CD14-positive monocyte (primary cell): Measurements from ENCODE around the gene HSD17B14. TPM values are rescaled to one million over a fixed set of nuclear protein-coding genes. Genes with fewer than 3 reads are reported as not detected.

Experiments
- DNase-seq, 3 donors: peaks; one replicate each; pipeline ENCODE4 v3.0.0-alpha.2; 2011 to 2022
- H2AFZ ChIP-seq: 2 replicates; pipeline ENCODE4 v1.6.0; 2012; ENCODE audit warnings: mild to moderate bottlenecking, low read depth, low read length, inconsistent platforms; ENCODE audit not compliant: insufficient read depth, poor library complexity, severe bottlenecking
- H3K27ac ChIP-seq, 2 donors: 1 replicate in 1 of 2; 2 replicates in 1 of 2; pipeline ENCODE4 v1.5.1; 2012 to 2013; ENCODE audit warnings: low read length in 2 of 2, control low read depth in 1 of 2, inconsistent platforms in 1 of 2, low read depth in 1 of 2, mild to moderate bottlenecking in 1 of 2
- H3K27me3 ChIP-seq, 2 donors: one replicate each; pipeline versions ENCODE4 v1.6.0 to v1.6.1; 2011 to 2013; ENCODE audit warnings: low read length in 2 of 2; ENCODE audit not compliant: control insufficient read depth in 2 of 2, insufficient read depth in 2 of 2
- H3K36me3 ChIP-seq, 2 donors: replicated peaks in 1 of 2; 1 replicate in 1 of 2; 2 replicates in 1 of 2; pipeline versions ENCODE4 v1.5.1 to v1.6.1; 2012 to 2013; ENCODE audit warnings: low read length in 2 of 2, control low read depth in 1 of 2, inconsistent platforms in 1 of 2, mild to moderate bottlenecking in 1 of 2; ENCODE audit not compliant: insufficient read depth in 2 of 2, control insufficient read depth in 1 of 2
- H3K4me1 ChIP-seq, 2 donors: 1 replicate in 1 of 2; 2 replicates in 1 of 2; pipeline versions ENCODE4 v1.5.1 to v1.6.1; 2012 to 2013; ENCODE audit warnings: low read length in 2 of 2, control low read depth in 1 of 2, inconsistent platforms in 1 of 2, mild to moderate bottlenecking in 1 of 2, moderate library complexity in 1 of 2; ENCODE audit not compliant: insufficient read depth in 2 of 2, control insufficient read depth in 1 of 2
- H3K4me2 ChIP-seq: replicated peaks from 2 replicates; pipeline ENCODE3; 2012; ENCODE audit warnings: low read length, moderate library complexity, mild to moderate bottlenecking; ENCODE audit not compliant: poor library complexity, severe bottlenecking; ENCODE audit errors: extremely low read depth
- H3K4me3 ChIP-seq, 3 experiments: fragments of 200-600 bp in 1 of 3; sonication (generic) in 1 of 3; replicated peaks in 1 of 3; 1 replicate in 2 of 3; 2 replicates in 1 of 3; pipeline ENCODE4 v1.5.1; 2011 to 2013; ENCODE audit warnings: low read length in 3 of 3, mild to moderate bottlenecking in 3 of 3, control low read depth in 2 of 3, low read depth in 2 of 3, inconsistent platforms in 1 of 3, moderate library complexity in 1 of 3
- H3K79me2 ChIP-seq: 2 replicates; pipeline ENCODE4 v1.6.0; 2012; ENCODE audit warnings: mild to moderate bottlenecking, control low read depth, inconsistent platforms, low read length, moderate library complexity; ENCODE audit not compliant: insufficient read depth
- H3K9ac ChIP-seq: 2 replicates; pipeline ENCODE4 v1.6.0; 2017; ENCODE audit warnings: low read length, mild to moderate bottlenecking; ENCODE audit not compliant: insufficient read depth, poor library complexity, severe bottlenecking
- H3K9me3 ChIP-seq, 2 donors: replicated peaks in 1 of 2; 1 replicate in 1 of 2; 2 replicates in 1 of 2; pipeline versions ENCODE4 v1.5.1 to v1.6.1; 2012 to 2013; ENCODE audit warnings: low read length in 2 of 2, control low read depth in 1 of 2; ENCODE audit not compliant: control insufficient read depth in 1 of 2, insufficient read depth in 1 of 2
- H4K20me1 ChIP-seq: 2 replicates; pipeline ENCODE4 v1.6.0; 2012; ENCODE audit warnings: mild to moderate bottlenecking, low read length, control low read depth, moderate library complexity; ENCODE audit not compliant: insufficient read depth
- H3K27ac Mint-ChIP-seq, 7 donors: one replicate each; pipeline ENCODE4 v1.8.0; 2020; ENCODE audit warnings: mild to moderate bottlenecking in 7 of 7, mixed read lengths in 7 of 7, moderate library complexity in 6 of 7, inconsistent platforms in 2 of 7
- H3K27me3 Mint-ChIP-seq, 3 donors: one replicate each; pipeline ENCODE4 v1.8.0; 2021 to 2022; ENCODE audit warnings: low read depth in 3 of 3, mild to moderate bottlenecking in 3 of 3, mixed read lengths in 3 of 3, moderate library complexity in 3 of 3, inconsistent platforms in 1 of 3
- H3K36me3 Mint-ChIP-seq, 2 donors: one replicate each; pipeline ENCODE4 v1.8.0; 2020; ENCODE audit warnings: mixed read lengths in 2 of 2, inconsistent platforms in 1 of 2, mild to moderate bottlenecking in 1 of 2
- H3K4me1 Mint-ChIP-seq: one replicate; pipeline ENCODE4 v1.8.0; 2020; ENCODE audit warnings: mild to moderate bottlenecking, mixed read lengths
- H3K4me3 Mint-ChIP-seq, 2 donors: one replicate each; pipeline ENCODE4 v1.8.0; 2020; ENCODE audit warnings: mild to moderate bottlenecking in 2 of 2, mixed read lengths in 2 of 2, moderate library complexity in 1 of 2
- H3K9me3 Mint-ChIP-seq, 7 donors: one replicate each; pipeline ENCODE4 v1.8.0; 2020 to 2022; ENCODE audit warnings: mixed read lengths in 7 of 7, mild to moderate bottlenecking in 6 of 7, moderate library complexity in 6 of 7, inconsistent platforms in 2 of 7
- WGBS: methylation state at CpG from one replicate; pipeline ENCODE4 v1.1.5; 2013; ENCODE audit warnings: missing lambda C conversion rate; ENCODE audit not compliant: insufficient coverage; 5-methylcytosine and 5-hydroxymethylcytosine counted together
- intact Hi-C, 2 donors: fragments of 100-400 bp; cut with micrococcal nuclease; formaldehyde crosslinking; loops; one replicate each; pipeline versions ENCODE4 v1.15.0 to v1.15.1; 2023
- polyA plus RNA-seq, 3 donors: library from polyadenylated mRNA; depleted of rRNA in 1 of 3; unstranded in 2 of 3; stranded (reverse) in 1 of 3; fragments of 300-500 nt in 2 of 3; fragments of >200 nt in 1 of 3; fragmentation: Illumina TruSeq in 2 of 3; gene quantifications; 1 replicate in 2 of 3; 2 replicates in 1 of 3; pipeline ENCODE4 v1.2.3, GENCODE V29; 2012 to 2021
- TF ChIP-seq, protein P1 (sequence below): fragments of 200-600 bp; IDR thresholded peaks from one replicate; pipeline ENCODE4 v1.8.0; 2022; ENCODE audit warnings: antibody characterized with exemption, mild to moderate bottlenecking

The HSD17B14 gene
- polyA plus RNA-seq, 3 donors = not detected

DNA sequence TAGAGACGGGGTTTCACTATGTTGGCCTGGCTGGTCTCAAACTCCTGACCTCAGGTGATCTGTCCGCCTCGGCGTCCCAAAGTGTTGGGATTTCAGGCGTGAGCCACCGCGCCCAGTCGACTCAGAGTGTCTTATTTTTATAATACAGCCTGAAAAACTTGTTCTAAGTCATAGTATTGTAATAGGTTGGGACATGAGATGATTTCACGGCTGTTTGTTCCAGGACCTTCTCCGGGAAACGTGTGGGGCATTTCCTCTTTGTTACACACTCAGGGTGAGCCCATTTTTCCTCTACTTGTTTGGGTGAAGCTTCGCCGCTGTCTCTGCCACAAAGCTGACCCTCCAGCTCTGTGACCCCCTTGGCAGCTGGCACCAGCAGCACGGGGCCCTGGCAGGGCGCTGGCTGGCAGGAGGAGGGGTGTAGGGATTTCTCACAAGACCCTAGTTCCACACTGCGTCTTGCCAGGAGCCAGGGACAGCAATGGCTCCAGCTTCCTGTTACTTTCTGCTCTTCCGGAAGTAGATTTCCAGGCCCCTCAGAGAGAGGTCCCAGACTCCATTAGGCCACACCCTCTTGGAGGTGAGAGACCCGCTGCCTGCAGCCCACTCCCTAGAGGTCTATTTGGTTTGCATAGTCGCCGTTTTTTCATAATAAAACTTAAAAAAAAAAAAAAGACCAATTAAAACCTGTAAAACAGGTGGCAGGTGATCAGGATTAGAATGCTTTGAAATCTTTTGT, 65.4 kb downstream of the HSD17B14 start:
- Histone ChIP-seq H3K4me3 (no peak overlapping the region), H3K4me2 (no peak overlapping the region), H3K79me2 (no peaks in the 10 kb centered on the region), H3K9ac (no peak overlapping the region), H3K27ac (no peak overlapping the region), H4K20me1 (no peaks in the 10 kb centered on the region), H3K36me3 (no peaks in the 10 kb centered on the region), H3K4me1 (peaks cover 20 to 21% of the 10 kb centered on the region in 2 donors), H2AFZ (no peak overlapping the region), H3K9me3 (no peaks in the 10 kb centered on the region), H3K27me3 (peaks cover 0 to 7% of the 10 kb centered on the region in 2 donors)
- TF ChIP-seq, protein P1, sequence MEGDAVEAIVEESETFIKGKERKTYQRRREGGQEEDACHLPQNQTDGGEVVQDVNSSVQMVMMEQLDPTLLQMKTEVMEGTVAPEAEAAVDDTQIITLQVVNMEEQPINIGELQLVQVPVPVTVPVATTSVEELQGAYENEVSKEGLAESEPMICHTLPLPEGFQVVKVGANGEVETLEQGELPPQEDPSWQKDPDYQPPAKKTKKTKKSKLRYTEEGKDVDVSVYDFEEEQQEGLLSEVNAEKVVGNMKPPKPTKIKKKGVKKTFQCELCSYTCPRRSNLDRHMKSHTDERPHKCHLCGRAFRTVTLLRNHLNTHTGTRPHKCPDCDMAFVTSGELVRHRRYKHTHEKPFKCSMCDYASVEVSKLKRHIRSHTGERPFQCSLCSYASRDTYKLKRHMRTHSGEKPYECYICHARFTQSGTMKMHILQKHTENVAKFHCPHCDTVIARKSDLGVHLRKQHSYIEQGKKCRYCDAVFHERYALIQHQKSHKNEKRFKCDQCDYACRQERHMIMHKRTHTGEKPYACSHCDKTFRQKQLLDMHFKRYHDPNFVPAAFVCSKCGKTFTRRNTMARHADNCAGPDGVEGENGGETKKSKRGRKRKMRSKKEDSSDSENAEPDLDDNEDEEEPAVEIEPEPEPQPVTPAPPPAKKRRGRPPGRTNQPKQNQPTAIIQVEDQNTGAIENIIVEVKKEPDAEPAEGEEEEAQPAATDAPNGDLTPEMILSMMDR = no peak
- Mint-ChIP-seq H3K36me3 (no peaks in the 10 kb centered on the region), H3K4me1 (peaks cover 18% of the 10 kb centered on the region), H3K27me3 (peaks cover 17 to 35% (median 17%) of the 10 kb centered on the region in 3 donors), H3K4me3 (peak overlapping the region in 1 of 2 donors; percentile 20), H3K27ac (no peak overlapping the region), H3K9me3 (peaks cover 0 to 4% (median 0%) of the 10 kb centered on the region in 7 donors)
- DNase-seq = peak in 1 of 3 donors; percentile 2
- 96% methylated on average over 14 of the region's 20 CpGs for WGBS
- intact Hi-C loops = no loop called here

DNA sequence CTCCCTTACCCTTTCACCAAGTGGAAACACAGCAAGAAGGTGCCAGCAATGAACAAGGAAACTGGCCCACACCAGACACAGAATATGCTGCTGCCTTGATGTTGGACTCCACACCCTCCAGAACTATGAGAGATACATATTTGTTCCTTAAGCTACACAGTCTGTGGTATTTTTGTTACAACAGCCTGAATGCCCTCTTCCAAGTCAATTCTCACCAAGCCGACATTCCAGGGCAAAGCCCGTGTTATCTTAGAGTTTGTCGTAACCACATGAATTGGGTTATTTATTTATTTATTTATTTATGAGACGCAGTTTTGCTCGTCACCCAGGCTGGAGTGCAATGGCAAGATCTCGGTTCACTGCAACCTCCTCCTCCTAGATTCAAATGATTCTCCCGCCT, 66.0 kb downstream of the HSD17B14 start:
- Histone ChIP-seq H3K4me1 (peaks cover 20 to 21% of the 10 kb centered on the region in 2 donors), H2AFZ (no peak overlapping the region), H3K79me2 (no peaks in the 10 kb centered on the region), H3K27me3 (peaks cover 0 to 7% of the 10 kb centered on the region in 2 donors), H3K9ac (no peak overlapping the region), H3K4me3 (no peak overlapping the region), H4K20me1 (no peaks in the 10 kb centered on the region), H3K36me3 (no peaks in the 10 kb centered on the region), H3K9me3 (no peaks in the 10 kb centered on the region), H3K27ac (no peak overlapping the region), H3K4me2 (no peak overlapping the region)
- no CpG with 5 or more reads among the region's 7 CpGs for WGBS
- H3K27me3 Mint-ChIP-seq = peaks cover 20 to 40% (median 24%) of the 10 kb centered on the region in 3 donors
- DNase-seq = no peak
- H3K27ac Mint-ChIP-seq = no peak overlapping the region
- TF ChIP-seq, protein P1 = no peak
- no peak overlapping the region for H3K4me3 Mint-ChIP-seq
- H3K4me1 Mint-ChIP-seq = peaks cover 18% of the 10 kb centered on the region
- intact Hi-C loops = no loop called here
- no peaks in the 10 kb centered on the region for H3K36me3 Mint-ChIP-seq
- peaks cover 0 to 4% (median 0%) of the 10 kb centered on the region in 7 donors for H3K9me3 Mint-ChIP-seq
